ENCODE results near the gene OOSP2.

- TF ChIP-seq, protein P1, sequence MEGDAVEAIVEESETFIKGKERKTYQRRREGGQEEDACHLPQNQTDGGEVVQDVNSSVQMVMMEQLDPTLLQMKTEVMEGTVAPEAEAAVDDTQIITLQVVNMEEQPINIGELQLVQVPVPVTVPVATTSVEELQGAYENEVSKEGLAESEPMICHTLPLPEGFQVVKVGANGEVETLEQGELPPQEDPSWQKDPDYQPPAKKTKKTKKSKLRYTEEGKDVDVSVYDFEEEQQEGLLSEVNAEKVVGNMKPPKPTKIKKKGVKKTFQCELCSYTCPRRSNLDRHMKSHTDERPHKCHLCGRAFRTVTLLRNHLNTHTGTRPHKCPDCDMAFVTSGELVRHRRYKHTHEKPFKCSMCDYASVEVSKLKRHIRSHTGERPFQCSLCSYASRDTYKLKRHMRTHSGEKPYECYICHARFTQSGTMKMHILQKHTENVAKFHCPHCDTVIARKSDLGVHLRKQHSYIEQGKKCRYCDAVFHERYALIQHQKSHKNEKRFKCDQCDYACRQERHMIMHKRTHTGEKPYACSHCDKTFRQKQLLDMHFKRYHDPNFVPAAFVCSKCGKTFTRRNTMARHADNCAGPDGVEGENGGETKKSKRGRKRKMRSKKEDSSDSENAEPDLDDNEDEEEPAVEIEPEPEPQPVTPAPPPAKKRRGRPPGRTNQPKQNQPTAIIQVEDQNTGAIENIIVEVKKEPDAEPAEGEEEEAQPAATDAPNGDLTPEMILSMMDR (conservative IDR thresholded peaks at IDR 0.05; ENCODE audit: low read depth, low read length): no peak
- TF ChIP-seq EZH2 (IDR thresholded peaks at IDR 0.05; ENCODE audit: low read length, unreplicated experiment): no peak
- TF ChIP-seq EZH2phosphoT487 (IDR thresholded peaks at IDR 0.05; ENCODE audit: borderline replicate concordance, low read length): no peak
Observed at GRCh38 chr11:60016881-60017280, 23.3 kb upstream of the OOSP2 start, which contains the start of gene OOSP4B.

Measured in PC-3 (cell line).